GM18858 (cell line): ENCODE measurements around the gene TMEM43.

ENCODE experiments used
- ATAC-seq: cut with Tn5 transposase; IDR thresholded peaks from one replicate; pipeline ENCODE4 v1.9.1; 2021; ENCODE audit not compliant: unreplicated experiment

Gene TMEM43

GRCh38 chr3:14150491-14151230 lies 25.8 kb downstream of the TMEM43 start:
- ATAC-seq, result no peak

DNA sequence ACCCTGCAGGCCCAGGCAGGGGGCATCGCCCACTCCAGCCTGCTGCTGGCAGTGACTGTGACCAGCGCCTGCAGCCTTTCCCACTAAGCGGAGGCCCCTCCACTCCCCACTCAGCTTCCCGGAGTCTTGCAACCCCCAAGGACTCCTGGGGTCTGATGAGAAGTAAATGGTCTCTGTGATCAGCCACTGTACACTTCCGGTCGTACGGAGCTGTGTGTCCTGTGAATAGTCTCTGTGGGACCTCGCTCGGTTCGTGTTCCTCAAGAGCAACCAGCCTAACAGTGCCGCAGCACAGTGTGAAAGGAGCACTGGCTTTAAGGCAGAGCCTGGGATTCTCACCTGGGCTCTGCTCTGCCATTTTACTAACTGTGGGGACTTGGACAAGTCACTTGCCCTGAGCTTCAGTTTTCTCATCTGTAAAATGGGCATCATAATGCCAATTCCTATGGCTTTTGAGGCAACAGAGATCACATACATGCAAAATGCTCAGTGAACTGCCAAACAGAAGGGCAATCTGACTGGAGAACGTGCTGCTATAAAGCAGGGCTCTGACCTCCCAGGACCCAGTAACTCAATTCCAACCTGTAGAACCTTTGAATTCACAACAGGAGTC lies 26.7 kb downstream of the TMEM43 start:
- ATAC-seq, result no peak

DNA sequence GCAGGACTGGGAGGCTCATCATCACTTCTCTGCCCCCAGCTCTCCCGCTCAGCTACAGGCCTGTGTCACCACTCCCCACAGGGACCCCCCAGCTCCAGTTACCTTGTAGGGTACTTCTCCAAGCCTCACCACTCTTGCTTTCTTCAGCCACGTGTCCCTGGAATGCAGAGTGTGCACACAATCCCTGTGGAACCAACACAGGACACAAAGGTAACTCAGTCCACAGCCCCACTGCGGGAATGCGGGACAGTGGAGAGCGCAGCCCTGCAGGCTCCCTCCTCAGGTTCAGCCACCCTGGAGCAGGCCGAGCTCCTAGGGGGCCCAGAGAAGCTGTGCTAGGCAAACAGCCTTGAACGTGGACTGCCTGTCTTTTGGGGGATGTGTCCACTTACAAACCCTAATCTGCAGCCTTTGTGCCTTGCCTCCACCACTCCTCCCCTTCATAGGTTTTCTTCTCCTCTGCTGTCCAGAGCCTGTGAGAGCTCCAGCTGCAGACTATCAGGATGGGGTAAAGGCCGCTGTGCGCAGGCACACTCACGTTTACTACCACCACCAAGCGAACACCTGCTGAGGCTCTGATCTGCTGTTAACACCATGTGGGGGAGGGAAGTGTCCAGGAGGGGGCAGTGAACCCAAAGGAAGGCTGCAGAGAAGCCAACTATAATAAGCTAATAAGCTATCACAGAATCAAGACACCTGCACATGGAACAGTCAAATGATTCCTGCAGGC lies 27.5 kb downstream of the TMEM43 start:
- no peak for ATAC-seq

GRCh38 chr3:14152963-14153355 lies 28.1 kb downstream of the TMEM43 start:
- no peak for ATAC-seq

DNA sequence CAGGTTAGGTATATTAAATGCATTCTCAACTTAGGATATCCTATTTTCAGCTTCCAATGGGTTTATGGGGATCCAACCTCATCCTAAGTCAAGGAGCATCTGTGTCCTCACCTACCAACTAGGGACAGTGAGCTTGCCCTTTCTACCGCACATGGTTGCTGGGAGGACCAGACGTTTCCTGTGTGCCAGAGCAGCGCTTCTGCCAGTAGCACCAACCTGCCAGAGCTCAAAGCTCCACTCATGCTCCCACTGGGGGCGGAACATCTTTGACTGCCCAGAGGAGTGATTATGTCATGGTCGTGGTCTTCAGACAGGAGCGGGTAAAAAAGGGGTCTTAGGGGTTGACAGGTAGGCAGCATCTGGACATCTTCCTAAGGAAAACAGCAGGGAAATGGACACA lies 28.8 kb downstream of the TMEM43 start:
- ATAC-seq, result no peak

GRCh38 chr3:14154276-14154675 lies 29.4 kb downstream of the TMEM43 start:
- ATAC-seq, result no peak

DNA sequence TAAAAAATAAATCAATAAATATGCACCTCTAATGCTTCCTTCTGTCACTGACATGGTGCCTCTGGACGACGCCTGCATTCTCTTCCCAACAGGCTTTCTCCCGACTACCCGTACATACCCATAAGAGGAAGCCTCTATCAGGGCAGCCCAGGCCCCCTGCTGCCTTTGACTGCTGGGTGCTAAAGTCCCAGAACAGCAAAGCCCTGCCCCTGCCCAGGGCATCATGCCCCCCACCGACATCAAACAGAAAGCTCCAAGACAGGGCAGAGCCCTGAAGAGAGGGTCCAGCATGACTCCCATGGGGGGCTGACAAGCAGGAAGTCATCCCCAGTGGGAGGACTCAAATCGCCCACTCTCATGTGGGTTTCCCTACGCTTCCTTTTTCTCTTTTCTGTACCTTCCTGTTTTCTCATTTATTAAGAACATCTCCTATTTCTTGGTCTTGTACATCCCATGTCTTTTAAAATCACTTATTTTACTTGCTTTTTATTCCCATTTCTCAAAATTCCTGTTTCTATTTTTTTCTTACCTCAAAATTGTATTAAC lies 30.1 kb downstream of the TMEM43 start:
- ATAC-seq, result no peak

GRCh38 chr3:14156201-14156600 lies 31.3 kb downstream of the TMEM43 start:
- no peak for ATAC-seq

- ATAC-seq, result no peak
Observed at GRCh38 chr3:14156843-14157561, 32.1 kb downstream of the TMEM43 start.

DNA sequence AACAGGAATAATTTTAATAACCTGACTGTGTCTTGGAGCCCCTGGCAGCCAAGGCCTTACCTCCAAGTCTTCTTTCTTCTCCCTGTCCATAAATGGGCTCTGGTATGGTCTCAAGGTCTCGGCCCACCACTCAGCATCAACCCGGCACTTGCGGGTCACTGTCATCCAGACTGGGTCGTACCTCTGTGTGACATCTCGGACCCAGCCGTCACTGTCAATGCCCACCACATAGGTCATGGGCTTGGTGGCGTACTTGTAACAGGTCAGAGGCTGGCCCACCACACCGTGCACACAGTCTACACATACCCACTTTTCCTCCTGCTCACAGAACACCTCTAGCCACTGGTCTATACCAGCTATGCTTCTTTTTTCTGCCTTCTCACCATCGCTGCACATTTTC lies 33.1 kb downstream of the TMEM43 start:
- no peak for ATAC-seq

DNA sequence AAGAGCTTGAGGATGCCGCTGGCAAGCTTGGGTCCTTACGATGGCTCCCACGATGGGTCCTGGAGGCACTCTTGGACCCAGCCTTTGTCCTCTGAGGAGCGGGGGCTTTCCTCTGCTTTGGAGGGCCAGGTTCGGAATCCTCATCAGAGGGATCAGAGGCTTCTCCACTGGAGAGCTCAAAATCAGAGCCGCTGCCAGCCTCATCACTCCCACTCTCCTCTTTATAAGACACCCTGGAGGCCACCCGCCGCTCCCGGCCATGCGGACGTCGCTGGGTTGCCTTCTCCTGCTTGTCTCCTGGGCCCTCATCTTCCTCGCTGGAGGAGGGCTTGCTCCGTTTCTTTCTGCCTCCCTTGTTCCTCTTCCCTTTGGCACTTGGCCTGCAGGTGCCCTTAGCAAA lies 33.5 kb downstream of the TMEM43 start:
- no peak for ATAC-seq

GRCh38 chr3:14159426-14159825 lies 34.6 kb downstream of the TMEM43 start:
- no peak for ATAC-seq

DNA sequence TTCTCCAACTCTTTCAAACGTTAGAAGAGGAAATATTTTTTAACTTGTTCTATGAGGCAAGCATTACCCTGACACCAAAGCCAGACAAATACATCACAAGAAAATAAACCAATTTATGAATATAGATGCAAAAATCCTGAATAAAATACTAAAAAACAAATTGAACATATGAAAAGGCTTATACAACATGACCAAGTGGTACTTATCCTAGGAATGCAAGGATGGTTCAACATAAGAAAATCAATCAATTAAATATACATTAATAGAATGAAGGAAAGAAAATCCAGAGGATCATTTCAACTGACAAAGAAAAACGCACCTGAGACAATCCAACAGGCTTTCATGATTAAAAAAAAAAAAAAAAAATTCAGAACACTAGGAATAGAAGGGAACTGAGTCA lies 36.4 kb downstream of the TMEM43 start:
- ATAC-seq, result no peak

GRCh38 chr3:14162178-14162577 lies 37.3 kb downstream of the TMEM43 start:
- ATAC-seq, result no peak

GRCh38 chr3:14166877-14167603 lies 42.2 kb downstream of the TMEM43 start:
- no peak for ATAC-seq

- ATAC-seq, result no peak
Observed at GRCh38 chr3:14169435-14169834, 44.6 kb downstream of the TMEM43 start.

DNA sequence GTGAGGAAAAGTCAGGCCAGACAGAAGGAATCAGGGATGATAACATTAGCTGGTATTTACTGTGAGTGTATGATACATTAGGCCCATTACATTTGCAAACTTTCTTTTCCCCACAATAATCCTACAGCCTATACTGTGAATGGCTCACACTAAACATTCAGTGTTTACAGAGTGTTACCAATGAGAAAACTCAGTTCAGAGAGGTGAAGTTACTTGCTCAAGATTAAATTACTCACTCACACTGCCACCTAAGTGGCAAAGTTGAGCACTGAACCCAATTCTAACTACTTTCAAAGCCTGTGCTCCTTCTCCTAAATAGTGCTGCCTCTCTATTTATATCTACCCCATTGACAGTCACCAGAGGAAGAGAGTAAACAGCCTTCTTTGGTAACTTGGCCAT lies 45.0 kb downstream of the TMEM43 start:
- ATAC-seq, result no peak

GRCh38 chr3:14170531-14171159 lies 45.8 kb downstream of the TMEM43 start:
- no peak for ATAC-seq

- ATAC-seq, result no peak
Observed at GRCh38 chr3:14172496-14172895, 47.6 kb downstream of the TMEM43 start.

- ATAC-seq, result no peak
Observed at GRCh38 chr3:14174483-14174882, 49.6 kb downstream of the TMEM43 start.
